Smooth muscle cell of the brain vasculature (primary cell): ENCODE data around the gene CTDP1.
"Not testable (repeated sequence)": the region's sequence is repeated elsewhere in the genome, so short reads cannot be mapped to it uniquely, and the experiment has no call there.

ENCODE experiments used
- DNase-seq: peaks from one replicate; pipeline ENCODE4 v3.0.0-alpha.2; 2012; ENCODE audit warnings: low read depth, low spot score

Gene CTDP1

DNA sequence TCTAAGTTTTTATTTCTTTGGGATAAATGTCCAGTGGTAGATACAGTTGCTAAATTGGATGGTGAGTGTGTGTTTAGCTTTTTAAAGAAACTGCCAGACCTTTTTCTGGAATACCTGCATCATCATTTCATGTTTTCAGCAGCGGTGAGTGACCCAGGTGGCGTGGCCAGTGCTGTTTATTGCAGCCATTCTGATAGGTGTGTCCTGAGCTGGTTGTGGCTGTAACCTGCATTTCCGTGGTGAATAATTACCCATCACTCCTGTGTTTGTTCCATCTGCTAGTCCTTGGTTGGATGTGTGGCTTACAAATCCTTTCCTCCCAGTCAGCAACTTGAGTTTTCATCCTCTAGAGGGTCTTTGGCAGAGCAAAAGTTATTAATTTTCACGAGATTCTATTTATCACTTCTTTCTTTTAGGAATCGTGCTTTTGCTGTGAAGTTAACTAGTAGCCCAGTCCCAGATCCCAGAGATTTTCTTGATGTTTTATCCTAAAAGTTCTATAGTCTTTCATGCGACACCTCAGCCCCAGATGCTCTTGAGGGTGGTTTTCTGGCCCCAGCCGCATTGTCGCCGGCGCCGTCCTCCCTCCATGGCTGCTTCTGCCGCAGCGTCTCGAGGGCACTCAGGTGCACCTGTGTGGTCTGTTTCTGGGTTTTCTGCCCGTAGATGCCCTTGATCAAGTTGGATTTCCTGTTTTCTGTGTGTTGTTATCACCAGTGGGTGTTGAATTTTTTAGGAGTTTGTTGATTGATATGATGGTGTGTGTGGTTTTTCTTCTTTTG is 44.9 kb downstream of the CTDP1 start:
- DNase-seq = no peak

DNA sequence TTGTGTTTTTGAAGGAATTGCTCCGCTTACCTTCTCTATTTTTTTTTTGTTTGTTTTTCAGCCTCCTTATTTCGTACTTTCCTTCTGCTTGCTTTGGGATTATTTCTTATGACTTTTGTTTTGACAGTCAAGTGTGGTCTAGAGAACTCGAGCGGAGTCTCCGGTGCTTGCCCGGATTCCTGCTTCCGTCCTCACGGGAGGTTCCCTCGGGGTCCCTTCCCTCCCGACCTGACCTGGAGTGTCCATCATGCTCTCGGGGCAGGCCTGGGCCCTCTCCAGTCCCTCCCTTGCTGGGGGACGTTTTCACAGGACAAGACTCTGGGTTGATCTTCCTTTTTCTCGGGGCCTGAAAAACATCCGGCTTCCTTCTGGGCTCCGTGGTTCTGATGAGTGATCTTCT is 45.9 kb downstream of the CTDP1 start:
- no peak for DNase-seq

DNA sequence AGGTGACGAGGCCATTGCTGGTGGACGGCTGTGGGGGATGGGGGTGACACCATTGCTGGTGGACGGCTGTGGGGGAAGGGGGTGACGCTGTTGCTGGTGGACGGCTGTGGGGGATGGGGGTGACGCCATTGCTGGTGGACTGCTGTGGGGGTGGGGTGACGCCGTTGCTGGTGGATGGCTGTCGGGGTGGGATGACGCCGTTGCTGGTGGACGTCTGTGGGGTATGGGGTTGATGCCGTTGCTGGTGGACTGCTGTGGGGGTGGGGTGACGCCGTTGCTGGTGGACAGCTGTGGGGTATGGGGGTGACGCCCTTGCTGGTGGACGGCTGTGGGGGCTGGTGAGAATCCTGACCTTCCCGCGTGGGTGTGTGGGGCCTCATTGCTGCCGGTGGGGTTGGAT is 47.1 kb downstream of the CTDP1 start:
- DNase-seq = no peak

DNA sequence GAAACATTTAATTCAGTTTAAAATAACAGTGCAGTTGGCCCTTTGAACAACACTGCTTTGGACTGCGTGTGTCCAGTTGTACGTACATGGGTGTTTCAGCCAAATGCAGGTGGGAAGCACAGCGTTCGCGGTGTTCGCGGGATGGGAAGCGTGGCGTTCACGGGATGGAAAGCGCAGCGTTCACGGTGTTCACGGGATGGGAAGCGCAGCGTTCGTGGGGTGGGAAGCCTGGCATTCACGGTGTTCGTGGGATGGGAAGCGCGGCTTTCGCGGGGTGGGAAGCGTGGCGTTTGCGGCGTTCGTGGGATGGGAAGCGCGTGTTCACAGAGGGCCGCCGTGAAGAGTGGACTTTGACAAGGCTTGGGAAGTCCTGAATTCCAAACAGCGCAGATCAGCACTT is 47.6 kb downstream of the CTDP1 start:
- no peak for DNase-seq

DNA sequence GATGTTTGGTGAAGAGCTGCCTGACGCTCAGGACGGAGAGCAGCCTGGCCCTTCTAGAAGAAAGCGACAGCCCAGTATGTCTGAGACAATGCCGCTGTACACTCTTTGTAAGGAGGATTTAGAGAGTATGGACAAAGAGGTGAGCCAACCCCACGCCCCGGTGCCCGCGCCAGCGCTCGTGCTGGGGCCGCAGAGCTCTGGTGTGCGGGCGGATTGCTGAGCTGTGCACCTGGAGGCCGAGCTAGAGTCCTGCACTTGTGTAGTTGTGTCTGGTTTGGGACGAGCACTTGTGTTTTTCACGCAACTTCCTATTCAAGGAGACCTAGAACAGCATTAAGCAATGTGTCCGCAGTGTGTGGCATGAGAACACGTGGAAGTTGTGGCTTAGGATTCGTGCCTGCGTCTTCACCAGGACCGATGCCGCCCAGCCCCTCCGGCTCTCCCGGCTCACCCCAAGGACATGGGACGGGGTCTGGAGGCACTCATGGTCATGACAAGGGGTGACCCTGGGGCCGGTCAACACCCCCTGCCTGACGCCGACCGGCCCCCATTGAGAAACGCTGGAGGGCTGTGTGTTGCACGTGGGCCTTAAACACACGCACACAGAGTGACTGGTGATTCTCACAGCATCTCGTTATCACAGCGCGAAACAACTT is 49.5 kb downstream of the CTDP1 start:
- no peak for DNase-seq

DNA sequence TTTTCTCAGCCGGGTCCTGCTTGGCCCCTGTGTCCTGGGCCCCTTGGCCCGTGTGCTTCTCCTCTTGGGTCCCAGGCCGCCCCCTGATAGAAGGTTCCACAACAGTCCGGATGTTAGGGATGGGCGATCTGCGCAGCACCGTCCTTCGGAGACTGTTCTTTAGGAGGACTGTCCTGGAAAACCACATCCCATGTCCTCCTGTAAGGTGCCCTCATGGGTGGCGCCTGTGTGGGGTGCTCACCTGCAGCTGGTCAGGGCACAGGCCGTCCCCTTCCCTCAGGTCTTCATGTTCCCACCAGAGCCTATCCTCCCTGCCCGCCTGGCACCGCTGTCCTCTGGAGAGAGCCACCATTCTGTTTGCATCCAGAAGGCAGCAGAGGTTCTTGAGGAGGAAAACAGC is 50.0 kb downstream of the CTDP1 start:
- no peak for DNase-seq

GRCh38 chr18:79730804-79731203 is 51.2 kb downstream of the CTDP1 start:
- no peak for DNase-seq

- not testable (repeated sequence) for DNase-seq
These were observed 52.5 kb downstream of the CTDP1 start for GRCh38 chr18:79731881-79732720.

DNA sequence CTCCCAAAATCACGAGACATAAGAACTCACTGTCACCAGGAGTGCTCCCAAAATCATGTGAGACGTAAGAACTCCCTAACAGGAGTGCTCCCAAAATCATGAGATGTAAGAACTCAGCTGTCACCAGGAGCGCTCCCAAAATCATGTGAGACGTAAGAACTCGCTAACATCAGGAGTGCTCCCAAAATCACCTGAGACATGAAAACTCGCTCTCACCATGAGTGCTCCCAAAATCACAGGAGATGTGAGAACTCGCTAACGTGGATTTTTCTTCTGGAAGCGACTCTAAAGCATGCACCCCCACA is 53.1 kb downstream of the CTDP1 start:
- no peak for DNase-seq

- no peak for DNase-seq
These were observed 53.6 kb downstream of the CTDP1 start for GRCh38 chr18:79733135-79733701.

GRCh38 chr18:79733986-79734770 is 54.6 kb downstream of the CTDP1 start:
- DNase-seq = no peak

DNA sequence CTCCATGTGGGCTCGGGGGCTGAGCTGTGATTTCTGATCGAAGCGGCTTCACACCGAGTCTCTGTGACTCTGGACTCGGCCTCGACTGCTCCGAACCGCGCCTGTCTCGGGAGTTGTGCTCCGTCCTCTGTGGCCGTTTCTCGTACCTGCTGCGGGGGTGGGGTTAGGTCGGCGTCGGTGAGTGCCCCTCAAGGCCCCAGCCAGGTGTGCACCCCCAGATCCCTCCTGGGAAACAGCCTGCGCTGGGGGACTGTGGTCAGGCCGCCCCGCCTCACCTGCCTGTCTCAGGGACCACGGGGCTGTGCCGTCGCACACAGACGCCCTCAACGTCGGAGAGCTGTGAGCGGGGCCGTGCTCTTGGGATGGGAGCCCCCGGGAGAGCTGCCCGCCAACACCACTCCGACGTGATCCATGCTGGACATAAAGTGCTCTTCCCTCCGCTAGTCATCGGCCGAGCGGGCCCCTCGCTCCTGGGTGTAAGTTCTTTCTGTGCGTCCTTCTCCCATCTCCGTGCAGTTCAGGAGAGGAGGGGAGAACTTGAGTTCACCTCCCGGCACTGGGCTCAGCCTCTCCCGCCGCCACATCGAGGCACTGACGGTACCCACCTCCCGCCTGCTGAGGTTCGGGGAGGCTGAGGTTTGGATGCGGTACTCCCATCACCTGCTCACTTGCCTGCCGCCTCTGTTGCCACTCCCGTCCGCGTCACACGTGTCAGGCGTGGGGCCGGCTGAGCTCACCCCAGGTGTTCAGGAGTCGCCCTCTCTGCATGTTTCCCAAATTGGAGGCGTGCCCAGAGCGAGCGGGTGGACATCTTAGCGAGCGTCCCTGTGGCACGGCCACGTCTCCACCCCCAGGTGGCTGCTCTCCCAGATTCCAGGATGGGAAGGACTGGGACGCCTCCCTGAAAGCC is 55.7 kb downstream of the CTDP1 start:
- DNase-seq = no peak

DNA sequence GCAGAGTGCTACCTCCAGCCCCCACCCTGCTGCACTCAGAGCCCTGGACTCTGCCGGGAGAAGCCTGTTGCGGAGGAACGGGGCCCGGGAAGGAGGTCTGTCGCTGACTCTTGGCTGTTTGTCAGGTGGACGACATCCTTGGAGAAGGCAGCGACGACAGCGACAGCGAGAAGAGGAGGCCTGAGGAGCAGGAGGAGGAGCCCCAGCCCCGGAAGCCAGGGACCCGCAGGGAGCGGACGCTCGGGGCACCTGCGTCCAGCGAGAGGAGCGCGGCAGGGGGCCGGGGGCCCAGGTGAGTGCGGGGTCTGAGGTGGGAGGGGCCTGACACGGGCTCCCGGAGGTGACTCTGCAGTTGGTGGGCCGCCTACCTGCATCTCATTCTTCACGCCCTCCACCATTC is 56.6 kb downstream of the CTDP1 start:
- DNase-seq = no peak

DNA sequence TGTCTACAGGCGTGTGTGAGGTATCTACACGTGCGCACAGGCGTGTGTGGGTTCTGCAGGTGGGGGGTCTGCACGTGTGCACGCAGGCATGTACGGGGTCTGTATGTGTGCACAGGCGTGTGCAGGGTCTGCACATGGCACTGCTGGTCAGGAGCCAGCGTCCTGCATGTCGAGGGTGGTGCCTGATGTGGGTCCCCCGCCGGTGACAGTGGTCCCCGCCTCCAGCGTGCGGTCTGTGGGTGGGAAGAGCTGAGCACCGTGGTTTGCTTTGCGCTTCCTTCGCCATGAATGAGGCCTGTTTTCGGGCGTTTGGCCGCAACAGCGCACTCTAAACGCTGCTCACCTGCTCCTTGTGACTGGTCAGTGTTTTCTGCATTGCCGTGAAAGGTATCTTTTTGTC is 57.2 kb downstream of the CTDP1 start:
- DNase-seq = no peak

- DNase-seq = no peak
These were observed 57.8 kb downstream of the CTDP1 start for GRCh38 chr18:79737426-79737825.

DNA sequence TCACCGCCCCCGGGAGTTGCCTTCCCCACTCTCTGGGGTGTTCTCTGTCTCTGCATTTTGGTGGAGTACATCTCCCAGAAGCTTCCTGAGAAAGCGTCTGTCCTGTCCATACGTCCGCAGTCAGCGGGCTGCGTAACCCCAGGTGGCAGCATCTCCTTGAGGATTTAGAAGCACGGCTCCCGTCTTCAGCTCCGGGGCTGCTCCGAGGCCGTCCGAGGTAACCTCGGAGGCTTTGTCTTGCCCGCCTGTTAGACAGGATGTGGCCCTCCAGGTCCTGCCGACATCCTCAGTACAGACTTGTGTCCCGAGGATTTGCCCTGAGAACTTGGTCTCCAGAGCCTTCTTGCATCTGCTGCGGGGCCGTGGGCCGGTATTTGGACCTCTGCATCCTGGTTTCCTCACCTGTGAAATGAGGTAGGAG is 58.4 kb downstream of the CTDP1 start:
- DNase-seq = no peak

GRCh38 chr18:79738581-79739439 is 59.2 kb downstream of the CTDP1 start:
- DNase-seq = no peak

DNA sequence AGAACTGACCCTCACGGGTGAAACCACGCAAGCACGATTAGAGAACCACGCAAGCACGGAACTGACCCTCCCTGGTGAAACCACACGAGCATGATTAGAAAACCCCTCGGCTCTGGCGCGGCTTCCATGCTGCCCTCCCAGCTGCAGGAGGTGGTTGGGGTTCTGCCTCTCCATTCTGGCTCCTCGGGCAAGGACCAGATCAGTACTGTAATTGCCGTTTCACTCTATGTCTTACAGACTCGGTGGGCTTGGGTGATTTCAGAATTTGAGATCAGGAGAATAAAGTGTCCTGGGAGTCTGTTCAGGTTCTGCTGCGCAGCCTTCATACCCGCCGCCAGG is 59.8 kb downstream of the CTDP1 start:
- no peak for DNase-seq

DNA sequence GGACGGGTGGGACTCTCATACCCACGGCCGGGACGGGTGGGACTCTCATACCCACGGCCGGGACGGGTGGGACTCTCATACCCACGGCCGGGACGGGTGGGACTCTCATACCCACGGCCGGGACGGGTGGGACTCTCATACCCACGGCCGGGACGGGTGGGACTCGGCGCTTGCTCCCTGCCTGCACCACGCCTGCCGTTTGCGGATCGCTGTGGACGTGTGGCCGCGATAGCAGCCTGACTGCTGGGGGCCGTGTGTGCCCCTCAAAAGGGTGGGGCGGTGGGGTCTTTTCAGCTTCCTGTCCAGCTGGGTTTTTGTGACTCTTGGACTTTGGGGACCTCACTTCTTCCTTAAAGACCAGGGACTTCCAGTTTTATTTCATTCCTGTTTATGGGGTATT is 60.4 kb downstream of the CTDP1 start:
- not testable (repeated sequence) for DNase-seq
